ENCODE results near the gene EIPR1. TPM values are rescaled to one million over a fixed set of nuclear protein-coding genes. Genes with fewer than 3 reads are reported as not detected.
A peak's percentile ranks its signal among the peaks of the same experiment; 100 is the strongest.
"Not testable (repeated sequence)": the region's sequence is repeated elsewhere in the genome, so short reads cannot be mapped to it uniquely, and the experiment has no call there.

Gene EIPR1
- total and polyA plus RNA-seq, 10 of the 15 experiments (the other 5 are each of a cell fraction or from before 2014, with no cell fraction given): 23.6 to 61.2 (median 42.2) TPM

DNA sequence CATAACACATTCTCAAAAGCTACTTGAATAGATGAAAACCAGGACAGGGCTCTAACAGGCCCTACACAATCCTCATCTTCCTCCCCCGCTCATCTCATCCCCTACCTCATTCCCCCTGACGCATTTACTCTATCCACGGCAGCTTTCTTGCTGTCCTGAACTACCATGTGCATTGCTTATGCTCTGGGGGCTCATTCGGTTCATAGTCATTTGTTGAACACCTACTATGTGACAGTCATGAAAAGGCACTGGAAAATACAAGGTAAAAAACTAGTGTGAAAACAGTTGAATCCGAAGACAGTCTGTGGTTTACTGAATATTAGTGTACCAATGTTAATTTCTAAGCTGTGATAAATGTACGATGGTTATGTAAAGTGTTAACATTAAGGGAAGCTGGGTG is 797 bp downstream of the EIPR1 start:
- no peaks in the 10 kb centered on the region for H4K20me1 ChIP-seq (ENCODE audit: control insufficient read depth, insufficient read depth)

DNA sequence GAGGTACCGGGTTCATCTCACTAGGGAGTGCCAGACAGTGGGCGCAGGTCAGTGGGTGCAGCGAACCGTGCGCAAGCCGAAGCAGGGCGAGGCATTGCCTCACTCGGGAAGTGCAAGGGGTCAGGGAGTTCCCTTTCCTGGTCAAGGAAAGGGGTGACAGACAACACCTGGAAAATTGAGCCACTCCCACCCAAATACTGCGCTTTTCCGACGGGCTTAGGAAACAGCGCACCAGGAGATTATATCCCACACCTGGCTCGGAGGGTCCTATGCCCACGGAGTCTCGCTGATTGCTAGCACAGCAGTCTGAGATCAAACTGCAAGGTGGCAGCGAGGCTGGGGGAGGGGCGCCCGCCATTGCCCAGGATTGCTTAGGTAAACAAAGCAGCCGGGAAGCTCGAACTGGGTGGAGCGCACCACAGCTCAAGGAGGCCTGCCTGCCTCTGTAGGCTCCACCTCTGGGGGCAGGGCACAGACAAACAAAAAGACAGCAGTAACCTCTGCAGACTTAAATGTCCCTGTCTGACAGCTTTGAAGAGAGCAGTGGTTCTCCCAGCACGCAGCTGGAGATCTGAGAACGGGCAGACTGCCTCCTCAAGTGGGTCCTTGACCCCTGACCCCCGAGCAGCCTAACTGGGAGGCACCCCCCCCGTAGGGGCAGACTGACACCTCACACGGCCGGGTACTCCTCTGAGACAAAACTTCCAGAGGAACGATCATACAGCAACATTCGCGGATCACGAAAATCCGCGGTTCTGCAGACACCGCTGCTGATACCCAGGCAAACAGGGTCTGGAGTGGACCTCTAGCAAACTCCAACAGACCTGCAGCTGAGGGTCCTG is 8.1 kb downstream of the EIPR1 start:
- H3K4me2 ChIP-seq (ENCODE audit: control insufficient read depth, insufficient read depth); H3K36me3 ChIP-seq (ENCODE audit: control insufficient read depth in 2 of 2, insufficient read depth in 2 of 2, low read length in 1 of 2); BruUV-seq (replicated peaks); H3K27ac ChIP-seq (ENCODE audit: control insufficient read depth, insufficient read depth); H3K9me3 ChIP-seq (replicated peaks; ENCODE audit: control insufficient read depth, insufficient read depth, low read length); SMC1A ChIA-PET (ENCODE audit: uncharacterized antibody, unreplicated experiment); H3K4me1 ChIP-seq (ENCODE audit: control insufficient read depth, insufficient read depth, low read length); H3K79me2 ChIP-seq (ENCODE audit: control insufficient read depth, insufficient read depth, low read length); RAD21 ChIA-PET (ENCODE audit: unreplicated experiment); DNase-seq (ENCODE audit: low read depth, low spot score); in situ Hi-C loops (cut with MboI); intact Hi-C loops (cut with micrococcal nuclease; ENCODE audit: unreplicated experiment); H3K4me3 ChIP-seq; H3K9ac ChIP-seq (ENCODE audit: control insufficient read depth, insufficient read depth, low read length); H2AFZ ChIP-seq (ENCODE audit: control insufficient read depth, low read depth, low read length); CTCF ChIA-PET; ATAC-seq; H3K27me3 ChIP-seq (replicated peaks in 1 of 2; ENCODE audit: control insufficient read depth in 2 of 2, insufficient read depth in 2 of 2, low read length in 1 of 2); FAIRE-seq; H4K20me1 ChIP-seq (ENCODE audit: control insufficient read depth, insufficient read depth); POLR2A ChIA-PET: not testable (repeated sequence)
- WGBS (ENCODE audit: insufficient coverage, insufficient replicate concordance, low lambda C conversion rate, missing lambda C conversion rate): 89% methylated on average over 28 of the region's 34 CpGs

More for the DNA sequence above, 797 bp downstream of the EIPR1 start:
- Histone ChIP-seq H3K36me3 (ENCODE audit: control insufficient read depth in 2 of 2, insufficient read depth in 2 of 2, low read length in 1 of 2) (no peaks in the 10 kb centered on the region), H3K4me3 (peak overlapping the region; percentile 69), H3K4me2 (ENCODE audit: control insufficient read depth, insufficient read depth) (peak overlapping the region; percentile 83), H3K79me2 (ENCODE audit: control insufficient read depth, insufficient read depth, low read length) (peaks cover 34% of the 10 kb centered on the region), H3K9ac (ENCODE audit: control insufficient read depth, insufficient read depth, low read length) (peak overlapping the region; percentile 42), H3K4me1 (ENCODE audit: control insufficient read depth, insufficient read depth, low read length) (peaks cover 11% of the 10 kb centered on the region), H2AFZ (ENCODE audit: control insufficient read depth, low read depth, low read length) (no peak overlapping the region), H3K9me3 (replicated peaks; ENCODE audit: control insufficient read depth, insufficient read depth, low read length) (no peaks in the 10 kb centered on the region), H3K27me3 (replicated peaks in 1 of 2; ENCODE audit: control insufficient read depth in 2 of 2, insufficient read depth in 2 of 2, low read length in 1 of 2) (no peaks in the 10 kb centered on the region), H3K27ac (ENCODE audit: control insufficient read depth, insufficient read depth) (no peak overlapping the region; the same call in 1 of the 2 replicates)
- RAD21 ChIA-PET (ENCODE audit: unreplicated experiment): no interaction called here
- CTCF ChIA-PET: interaction anchor here (0.8 to 1.3 kb wide), 2 partner anchors 85 to 274 kb away, joined by 3 to 6 read pairs; no protein-coding TSS in a partner anchor
- no peak for ATAC-seq
- TF ChIP-seq, protein P1, sequence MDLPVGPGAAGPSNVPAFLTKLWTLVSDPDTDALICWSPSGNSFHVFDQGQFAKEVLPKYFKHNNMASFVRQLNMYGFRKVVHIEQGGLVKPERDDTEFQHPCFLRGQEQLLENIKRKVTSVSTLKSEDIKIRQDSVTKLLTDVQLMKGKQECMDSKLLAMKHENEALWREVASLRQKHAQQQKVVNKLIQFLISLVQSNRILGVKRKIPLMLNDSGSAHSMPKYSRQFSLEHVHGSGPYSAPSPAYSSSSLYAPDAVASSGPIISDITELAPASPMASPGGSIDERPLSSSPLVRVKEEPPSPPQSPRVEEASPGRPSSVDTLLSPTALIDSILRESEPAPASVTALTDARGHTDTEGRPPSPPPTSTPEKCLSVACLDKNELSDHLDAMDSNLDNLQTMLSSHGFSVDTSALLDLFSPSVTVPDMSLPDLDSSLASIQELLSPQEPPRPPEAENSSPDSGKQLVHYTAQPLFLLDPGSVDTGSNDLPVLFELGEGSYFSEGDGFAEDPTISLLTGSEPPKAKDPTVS (IDR thresholded peaks at IDR 0.05; ENCODE audit: low read depth, low read length): no peak
- TF ChIP-seq MEF2A (IDR thresholded peaks at IDR 0.05; ENCODE audit: insufficient read depth, low read depth, low read length): no peak
- TF ChIP-seq EGR1 (IDR thresholded peaks at IDR 0.05; ENCODE audit: borderline replicate concordance in 1 of 2, low read depth in 2 of 2, low read length in 2 of 2): no peak
- TF ChIP-seq YBX1 (IDR thresholded peaks at IDR 0.05): no peak
- TF ChIP-seq ETV6 (conservative IDR thresholded peaks at IDR 0.05 in 1 of 2, IDR thresholded peaks at IDR 0.05 in 1 of 2; ENCODE audit: borderline replicate concordance in 1 of 2, low read depth in 1 of 2): no peak
- TF ChIP-seq FOXK2 (IDR thresholded peaks at IDR 0.05): no peak
- TF ChIP-seq MXI1 (IDR thresholded peaks at IDR 0.05; ENCODE audit: low read depth, low read length): no peak
- TF ChIP-seq NFYA (IDR thresholded peaks at IDR 0.05; ENCODE audit: borderline replicate concordance, low read depth, low read length): no peak
- no peak for TF ChIP-seq FOXM1 (IDR thresholded peaks at IDR 0.05; ENCODE audit: low read depth, low read length)
- no peak for TF ChIP-seq SMC3 (IDR thresholded peaks at IDR 0.05; ENCODE audit: borderline replicate concordance, low read length)
- no peak for TF ChIP-seq GABPA (IDR thresholded peaks at IDR 0.05; ENCODE audit: low read depth)
- no peak for TF ChIP-seq MEF2B (IDR thresholded peaks at IDR 0.05; ENCODE audit: partially characterized antibody, poor library complexity, severe bottlenecking)
- no peak for TF ChIP-seq PAX5 (IDR thresholded peaks at IDR 0.05; ENCODE audit: borderline replicate concordance, low read depth, low read length)
- TF ChIP-seq JUNB (IDR thresholded peaks at IDR 0.05): no peak
- TF ChIP-seq IKZF1 (conservative IDR thresholded peaks at IDR 0.05): no peak
- TF ChIP-seq POLR2AphosphoS2 (IDR thresholded peaks at IDR 0.05; ENCODE audit: low read depth, low read length): no peak
- TF ChIP-seq GATAD2B (conservative IDR thresholded peaks at IDR 0.05; ENCODE audit: low read depth): no peak
- no peak for TF ChIP-seq TCF7 (IDR thresholded peaks at IDR 0.05; ENCODE audit: borderline replicate concordance)
- TF ChIP-seq NFYB (IDR thresholded peaks at IDR 0.05; ENCODE audit: insufficient read depth, low read depth, low read length): no peak
- TF ChIP-seq CBX3 (IDR thresholded peaks at IDR 0.05; ENCODE audit: borderline replicate concordance, low read depth): no peak
- intact Hi-C loops (cut with micrococcal nuclease; ENCODE audit: unreplicated experiment) (loop anchor here (1.0 to 5.0 kb wide), 2 partner anchors 181 to 200 kb away; partner anchors contain the start of genes RNASEH1 and RPS7), in situ Hi-C loops (cut with MboI) (no loop called here)
- no peak for DNase-seq (ENCODE audit: low read depth, low spot score)
- BruUV-seq (replicated peaks): no TSS peak
- no peak for FAIRE-seq
- SMC1A ChIA-PET (ENCODE audit: uncharacterized antibody, unreplicated experiment): interaction anchor here (1.0 to 1.1 kb wide), 2 partner anchors 26 to 74 kb away, joined by 3 read pairs; no protein-coding TSS in a partner anchor
- POLR2A ChIA-PET: interaction anchor here (0.5 to 1.0 kb wide), 3 partner anchors 181 to 377 kb away, joined by 3 read pairs; partner anchors contain the start of gene RNASEH1
- WGBS (ENCODE audit: insufficient coverage, insufficient replicate concordance, low lambda C conversion rate, missing lambda C conversion rate): 56% methylated on average over 6 of the region's 6 CpGs
